ENCODE results near the gene KRT14.

The KRT14 gene

GRCh38 chr17:41533613-41534012 is 53.1 kb downstream of the KRT14 start:
- in situ Hi-C loops (cut with MboI; ENCODE audit: low sequenced_read_pairs), result no loop called here

DNA sequence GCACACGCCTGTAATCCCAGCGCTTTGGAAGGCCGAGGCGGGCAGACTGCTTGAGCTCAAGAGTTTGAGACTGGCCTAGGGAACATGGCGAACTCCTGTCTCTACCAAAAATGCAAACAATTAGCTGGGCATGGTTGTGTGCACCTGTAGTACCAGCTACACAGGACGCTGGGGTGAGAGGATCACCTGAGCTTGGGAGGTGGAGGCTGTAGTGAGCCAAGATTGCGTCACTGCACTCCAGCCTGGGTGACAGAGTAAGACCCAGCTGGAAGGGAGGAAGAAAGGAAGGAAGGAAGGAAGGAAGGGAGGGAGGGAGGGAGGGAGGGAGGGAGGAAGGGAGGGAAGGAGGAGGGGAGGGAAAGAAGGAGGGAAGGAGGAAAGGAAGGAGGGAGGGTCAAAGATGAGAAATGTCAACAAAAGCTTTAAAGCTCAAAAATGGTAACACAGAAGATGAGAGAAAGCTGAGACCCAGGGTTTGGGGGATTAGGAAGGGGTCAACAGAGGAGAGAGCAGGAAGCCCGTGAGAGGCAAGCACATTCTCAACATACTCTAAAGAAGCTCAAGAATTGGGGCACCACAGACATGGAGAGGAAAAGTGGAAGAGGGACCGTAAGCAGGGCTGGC is 53.6 kb downstream of the KRT14 start:
- in situ Hi-C loops (cut with MboI; ENCODE audit: low sequenced_read_pairs), result no loop called here

All from HL-60/S4 treated with phorbol 12-myristate 13-acetate at 8.2 ng/mL for 4 days and 3 days (cell line).